ENCODE results near the gene CINP.

DNA sequence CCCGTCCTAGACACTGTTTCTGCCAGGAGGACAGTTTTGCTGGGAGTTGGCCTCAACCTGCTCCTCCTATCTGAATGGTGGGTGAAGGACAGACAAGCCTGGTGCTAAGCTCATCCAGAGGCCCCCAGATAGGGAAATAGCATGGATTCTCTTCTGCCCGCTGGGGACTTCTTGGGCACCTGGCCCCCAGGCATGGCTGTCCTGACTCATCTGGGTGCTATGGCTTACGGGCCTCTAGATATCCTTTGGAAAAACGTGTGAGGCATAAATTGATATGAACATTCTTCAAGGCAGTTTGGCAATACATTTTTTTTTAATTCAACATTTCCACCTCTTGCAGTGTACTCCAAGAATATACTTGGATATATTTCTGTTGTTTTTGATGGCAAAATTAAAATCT lies 8.7 kb upstream of the CINP start:
- TF ChIP-seq, protein P1, sequence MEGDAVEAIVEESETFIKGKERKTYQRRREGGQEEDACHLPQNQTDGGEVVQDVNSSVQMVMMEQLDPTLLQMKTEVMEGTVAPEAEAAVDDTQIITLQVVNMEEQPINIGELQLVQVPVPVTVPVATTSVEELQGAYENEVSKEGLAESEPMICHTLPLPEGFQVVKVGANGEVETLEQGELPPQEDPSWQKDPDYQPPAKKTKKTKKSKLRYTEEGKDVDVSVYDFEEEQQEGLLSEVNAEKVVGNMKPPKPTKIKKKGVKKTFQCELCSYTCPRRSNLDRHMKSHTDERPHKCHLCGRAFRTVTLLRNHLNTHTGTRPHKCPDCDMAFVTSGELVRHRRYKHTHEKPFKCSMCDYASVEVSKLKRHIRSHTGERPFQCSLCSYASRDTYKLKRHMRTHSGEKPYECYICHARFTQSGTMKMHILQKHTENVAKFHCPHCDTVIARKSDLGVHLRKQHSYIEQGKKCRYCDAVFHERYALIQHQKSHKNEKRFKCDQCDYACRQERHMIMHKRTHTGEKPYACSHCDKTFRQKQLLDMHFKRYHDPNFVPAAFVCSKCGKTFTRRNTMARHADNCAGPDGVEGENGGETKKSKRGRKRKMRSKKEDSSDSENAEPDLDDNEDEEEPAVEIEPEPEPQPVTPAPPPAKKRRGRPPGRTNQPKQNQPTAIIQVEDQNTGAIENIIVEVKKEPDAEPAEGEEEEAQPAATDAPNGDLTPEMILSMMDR (IDR thresholded peaks at IDR 0.05) = no peak
- no peak for TF ChIP-seq POLR2A (IDR thresholded peaks at IDR 0.05)
- TF ChIP-seq EP300 (IDR thresholded peaks at IDR 0.05) = no peak
